Activated CD4-positive, CD25-positive, alpha-beta regulatory T cell treated with anti-CD3 and anti-CD28 coated beads, Interleukin-2, amount 50 U/mL, for 72 hours (primary cell): ENCODE data around the gene PARD6B.
"Not testable (repeated sequence)": the region's sequence is repeated elsewhere in the genome, so short reads cannot be mapped to it uniquely, and the experiment has no call there.

Source experiments
- DNase-seq: peaks from one replicate; pipeline ENCODE4 v3.0.0; 2021

The PARD6B gene

DNA sequence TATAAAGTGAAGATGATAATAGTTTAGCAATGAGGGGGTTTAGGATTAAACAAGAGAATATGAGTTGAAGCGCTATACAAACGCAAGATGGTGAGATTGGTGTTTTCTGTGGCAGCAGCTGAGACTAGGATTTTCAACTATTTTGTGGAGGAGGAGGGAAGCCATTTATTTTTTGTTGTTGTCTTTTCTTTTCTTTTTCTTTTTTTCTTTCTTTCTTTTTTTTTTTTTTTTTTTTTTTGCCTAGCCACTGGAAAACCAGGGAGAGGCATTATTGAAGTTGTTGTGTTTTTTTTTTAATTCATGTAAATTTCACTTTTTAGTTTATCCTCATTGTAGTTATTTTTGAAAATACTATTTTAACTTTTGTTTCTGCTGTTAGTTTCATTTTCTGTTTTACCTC, 15.9 kb downstream of the PARD6B start:
- DNase-seq = no peak

DNA sequence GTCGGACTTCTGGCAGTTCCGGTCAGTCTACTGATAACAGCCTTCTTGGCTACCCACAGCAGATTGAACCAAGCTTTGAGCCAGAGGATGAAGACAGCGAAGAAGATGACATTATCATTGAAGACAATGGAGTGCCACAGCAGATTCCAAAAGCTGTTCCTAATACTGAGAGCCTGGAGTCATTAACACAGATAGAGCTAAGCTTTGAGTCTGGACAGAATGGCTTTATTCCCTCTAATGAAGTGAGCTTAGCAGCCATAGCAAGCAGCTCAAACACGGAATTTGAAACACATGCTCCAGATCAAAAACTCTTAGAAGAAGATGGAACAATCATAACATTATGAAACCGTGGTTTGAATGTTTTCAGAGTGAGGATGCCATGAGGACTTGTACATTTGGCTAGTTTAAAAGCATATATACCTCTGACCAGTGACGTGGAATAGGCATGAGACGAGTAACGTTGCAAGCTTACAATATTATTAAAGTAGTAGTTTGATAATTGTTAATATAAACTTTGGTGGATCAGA, 18.8 kb downstream of the PARD6B start:
- DNase-seq = no peak

DNA sequence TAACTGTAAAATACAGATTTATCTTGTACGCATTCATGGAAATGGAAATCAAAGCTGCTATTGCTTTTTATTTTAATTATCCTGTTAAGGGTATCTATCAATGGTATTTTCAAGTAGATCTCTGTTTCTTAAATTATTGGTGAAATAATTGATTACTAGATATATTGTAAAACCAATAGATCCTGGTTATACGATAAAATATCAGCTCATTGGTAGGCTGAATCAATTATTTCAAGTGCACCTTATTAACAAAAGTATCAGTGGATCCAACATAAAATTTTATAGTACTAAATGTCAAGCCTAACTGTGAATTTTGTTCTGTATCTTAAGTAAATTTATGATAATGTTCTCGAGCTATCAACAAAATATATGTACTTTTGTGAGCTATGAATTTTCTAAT, 21.8 kb downstream of the PARD6B start:
- DNase-seq = no peak

DNA sequence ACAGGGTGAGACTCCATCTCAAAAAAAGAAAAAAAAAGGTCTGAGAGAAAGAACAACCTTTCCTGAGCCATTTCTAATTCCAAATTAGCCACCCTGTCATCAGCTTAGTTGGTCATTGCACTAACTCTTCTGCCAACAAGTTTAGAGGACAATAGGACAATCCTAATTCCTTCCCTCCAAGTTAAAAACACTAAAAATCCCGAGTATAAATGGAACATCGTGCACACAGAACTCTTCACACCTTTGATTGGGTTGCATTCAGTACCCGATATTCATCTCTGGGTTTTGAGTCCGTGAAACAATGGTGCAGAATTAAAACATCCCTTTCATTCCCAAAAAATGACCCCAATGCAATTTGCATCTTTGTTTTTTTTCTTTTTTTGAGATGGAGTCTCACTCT, 23.0 kb downstream of the PARD6B start:
- no peak for DNase-seq

DNA sequence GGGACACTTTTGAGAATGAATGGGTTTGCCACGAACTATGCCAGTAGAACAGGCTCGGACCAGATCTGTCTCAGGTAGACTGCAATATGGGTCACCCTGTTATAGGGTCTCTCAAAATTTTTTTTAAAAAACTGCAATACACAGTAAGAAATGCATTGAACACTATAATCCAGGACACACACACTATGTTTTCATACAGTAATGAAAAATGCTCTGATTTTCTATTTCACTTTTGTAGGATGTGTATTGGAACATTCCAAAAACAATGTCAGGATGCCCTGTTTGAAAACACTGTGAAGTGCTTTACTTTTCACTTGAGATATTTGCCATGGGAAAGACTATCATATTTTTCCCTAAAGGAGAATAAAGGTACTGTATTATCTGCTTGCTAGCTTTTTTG, 25.1 kb downstream of the PARD6B start:
- no peak for DNase-seq

DNA sequence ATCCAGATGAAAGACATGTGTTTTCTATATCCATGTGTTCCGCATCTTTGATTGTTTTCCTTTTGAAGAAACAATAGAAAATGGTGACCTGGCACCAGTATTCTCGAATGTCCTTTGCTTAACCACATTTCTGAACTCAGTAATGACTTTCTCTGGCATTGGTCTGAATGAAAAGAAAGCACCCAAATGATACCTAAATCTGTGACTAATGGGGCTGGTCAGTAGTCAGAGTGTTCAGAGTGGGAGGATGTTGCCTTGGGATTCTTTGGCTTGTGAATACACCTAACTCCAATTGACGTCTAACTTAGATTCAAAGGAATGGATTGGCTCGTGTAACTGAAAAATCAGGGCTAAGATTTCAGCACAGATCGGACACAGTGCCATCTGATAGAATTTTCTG, 27.1 kb downstream of the PARD6B start:
- no peak for DNase-seq

DNA sequence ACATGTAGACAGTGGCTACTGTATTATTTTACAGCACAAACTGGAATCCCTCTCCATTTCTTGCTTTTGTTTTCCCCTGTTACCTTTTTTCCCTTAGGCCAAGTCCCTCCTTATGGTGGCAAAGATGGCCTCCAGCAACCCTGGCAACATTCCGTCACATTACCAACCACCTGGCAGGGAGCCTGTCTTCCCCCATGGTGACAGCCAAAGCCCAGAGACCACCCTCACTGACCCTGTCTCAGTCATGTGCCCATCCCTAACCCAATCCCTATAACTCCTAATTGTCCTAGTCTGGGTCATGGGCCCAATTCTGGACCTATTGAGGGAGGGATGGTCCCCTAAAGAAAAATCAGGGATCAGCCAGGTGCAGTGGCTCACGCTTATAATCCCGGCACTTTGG, 27.6 kb downstream of the PARD6B start:
- DNase-seq = no peak

DNA sequence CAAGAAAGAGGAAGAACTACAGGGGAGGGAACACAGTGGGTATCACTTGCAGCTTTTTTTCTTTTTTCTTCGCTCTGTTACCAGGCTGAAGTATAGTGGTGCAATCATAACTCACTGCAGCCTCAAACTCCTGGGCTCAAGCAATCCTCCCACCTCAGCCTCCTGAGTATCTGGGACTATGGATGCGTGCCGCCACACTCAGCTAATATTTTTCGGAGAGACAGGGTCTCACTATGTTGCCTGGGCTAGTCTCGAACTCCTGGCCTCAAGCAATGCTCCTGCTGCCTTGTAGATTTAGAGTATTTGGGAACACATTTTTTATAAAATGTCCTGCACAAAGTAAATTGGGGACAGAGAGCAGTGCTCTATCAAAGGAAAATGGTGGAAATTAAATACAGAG, 28.3 kb downstream of the PARD6B start:
- no peak for DNase-seq

DNA sequence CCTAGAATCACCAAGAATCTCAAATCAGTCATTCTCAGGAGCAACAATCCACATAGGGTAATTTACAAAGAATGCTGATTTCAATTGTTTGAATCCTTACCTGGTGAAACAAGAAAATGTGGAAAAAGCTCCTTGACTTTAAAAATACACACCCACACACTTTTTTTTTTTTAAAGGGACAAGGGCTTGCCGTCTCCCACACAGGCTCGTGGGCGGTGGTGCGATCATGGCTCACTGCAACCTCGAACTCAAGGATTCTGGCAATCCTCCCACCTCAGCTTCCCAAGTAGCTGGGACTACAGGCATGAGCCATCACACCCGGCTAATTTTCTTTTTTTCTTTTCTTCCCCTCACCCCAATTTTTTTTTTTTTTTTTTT, 30.7 kb downstream of the PARD6B start:
- DNase-seq = no peak

DNA sequence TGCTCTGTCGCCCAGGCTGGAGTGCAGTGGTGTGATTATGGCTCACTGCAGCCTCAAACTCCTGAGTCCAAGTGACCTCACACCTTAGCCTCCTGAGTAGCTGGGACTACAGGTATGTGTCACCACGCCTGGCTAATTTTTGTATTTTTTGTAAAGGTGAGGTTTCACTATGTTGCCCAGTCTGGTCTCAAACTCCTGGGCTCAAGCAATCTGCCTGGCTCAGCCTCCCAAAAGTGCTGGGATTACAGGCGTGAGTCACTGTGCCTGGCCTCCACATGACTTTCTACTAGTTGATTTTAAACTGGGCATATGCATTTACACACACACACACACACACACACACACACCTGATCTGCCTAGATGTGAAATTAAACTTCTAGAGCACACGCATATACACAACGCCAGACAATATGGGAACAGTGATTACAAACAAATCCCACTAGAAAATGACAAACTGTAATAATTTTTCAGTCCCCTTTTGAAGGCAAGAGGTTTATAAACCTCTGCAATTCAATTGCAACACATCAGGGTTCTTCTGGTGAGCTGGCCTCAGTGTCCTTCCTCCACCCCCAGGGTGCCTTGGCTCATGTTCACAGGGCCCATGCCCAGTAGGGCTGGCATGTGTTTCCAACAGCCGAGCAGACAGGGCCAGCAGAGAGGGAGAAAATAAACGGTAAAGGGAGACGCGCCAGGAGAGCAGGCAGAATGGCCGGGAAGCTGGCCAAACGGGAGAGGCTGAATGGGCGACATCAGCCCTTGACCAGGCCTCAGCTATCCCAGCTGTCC, 31.2 kb downstream of the PARD6B start:
- DNase-seq = no peak

DNA sequence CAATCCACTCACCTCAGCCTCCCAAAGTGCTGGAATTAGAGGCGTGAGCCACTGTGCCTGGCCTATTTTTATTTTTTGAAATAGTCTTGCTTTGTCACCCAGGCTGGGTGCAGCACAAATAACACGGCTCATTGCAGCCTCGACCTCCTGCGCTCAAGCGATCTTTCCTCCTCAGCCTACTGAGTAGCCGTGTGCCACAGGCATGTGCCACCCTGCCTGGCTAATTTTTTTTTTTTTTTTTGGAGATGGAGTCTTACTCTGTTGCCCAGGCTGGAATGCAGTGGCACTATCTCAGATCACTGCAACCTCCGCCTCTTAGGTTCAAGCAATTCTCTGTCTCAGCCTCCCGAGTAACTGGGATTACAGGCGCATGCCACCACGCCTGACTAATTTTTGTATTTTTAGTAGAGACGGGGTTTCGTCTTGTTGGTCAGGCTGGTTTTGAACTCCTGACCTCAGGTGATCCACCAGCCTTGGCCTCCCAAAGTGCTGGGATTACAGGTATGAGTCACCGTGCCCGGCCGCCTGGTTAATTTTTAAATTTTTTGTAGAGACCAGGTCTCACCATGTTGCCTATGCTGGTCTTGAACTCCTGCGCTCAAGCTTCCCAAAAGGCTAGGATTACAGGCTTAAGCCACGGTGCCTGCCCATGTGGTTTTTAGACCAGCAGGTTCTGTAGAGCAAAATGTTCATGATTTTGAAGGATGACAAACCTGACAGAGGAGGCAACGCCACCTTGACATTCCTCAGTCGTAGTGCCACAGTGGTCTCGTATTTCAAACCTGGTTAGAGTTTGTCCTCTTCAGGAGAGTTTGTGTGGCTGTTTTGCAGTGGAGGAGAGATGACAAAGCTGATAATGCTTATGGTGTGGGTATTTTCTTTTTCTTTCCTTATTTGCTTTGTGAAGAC, 32.4 kb downstream of the PARD6B start:
- not testable (repeated sequence) for DNase-seq

DNA sequence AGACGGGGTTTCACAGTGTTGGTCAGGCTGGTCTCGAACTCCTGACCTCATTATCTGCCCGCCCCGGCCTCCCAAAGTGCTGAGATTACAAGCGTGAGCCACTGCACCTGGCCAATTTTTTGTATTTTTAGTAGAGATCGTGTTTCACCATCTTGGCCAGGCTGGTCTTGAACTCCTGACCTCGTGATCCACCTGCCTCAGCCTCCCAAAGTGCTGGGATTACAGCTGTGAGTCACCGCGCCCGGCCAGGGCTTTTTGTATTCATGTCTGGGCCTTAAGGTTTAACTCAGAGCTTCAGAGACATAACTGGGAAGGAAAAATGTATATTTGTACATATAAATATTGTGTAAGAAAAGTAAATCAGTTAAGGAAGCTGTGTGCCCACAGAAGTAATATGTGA, 33.9 kb downstream of the PARD6B start:
- not testable (repeated sequence) for DNase-seq

DNA sequence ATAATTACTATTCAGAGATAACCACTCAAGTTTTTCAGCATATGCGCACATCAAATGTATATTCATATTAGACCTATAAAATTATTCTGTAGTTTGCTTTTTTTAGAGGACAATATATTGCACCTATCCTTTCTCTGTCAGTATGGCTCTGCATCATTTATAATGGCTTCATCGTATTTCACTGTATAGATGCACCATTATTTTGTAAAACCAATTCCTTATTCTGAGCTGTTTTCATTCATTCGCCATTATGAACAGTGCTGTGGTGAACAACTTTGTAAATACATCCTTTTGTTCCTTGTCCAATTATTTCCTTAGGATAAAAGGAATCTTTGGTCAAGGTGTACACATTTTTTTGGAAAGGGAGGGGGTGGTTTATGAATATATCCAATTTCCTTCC, 34.3 kb downstream of the PARD6B start:
- DNase-seq = no peak

DNA sequence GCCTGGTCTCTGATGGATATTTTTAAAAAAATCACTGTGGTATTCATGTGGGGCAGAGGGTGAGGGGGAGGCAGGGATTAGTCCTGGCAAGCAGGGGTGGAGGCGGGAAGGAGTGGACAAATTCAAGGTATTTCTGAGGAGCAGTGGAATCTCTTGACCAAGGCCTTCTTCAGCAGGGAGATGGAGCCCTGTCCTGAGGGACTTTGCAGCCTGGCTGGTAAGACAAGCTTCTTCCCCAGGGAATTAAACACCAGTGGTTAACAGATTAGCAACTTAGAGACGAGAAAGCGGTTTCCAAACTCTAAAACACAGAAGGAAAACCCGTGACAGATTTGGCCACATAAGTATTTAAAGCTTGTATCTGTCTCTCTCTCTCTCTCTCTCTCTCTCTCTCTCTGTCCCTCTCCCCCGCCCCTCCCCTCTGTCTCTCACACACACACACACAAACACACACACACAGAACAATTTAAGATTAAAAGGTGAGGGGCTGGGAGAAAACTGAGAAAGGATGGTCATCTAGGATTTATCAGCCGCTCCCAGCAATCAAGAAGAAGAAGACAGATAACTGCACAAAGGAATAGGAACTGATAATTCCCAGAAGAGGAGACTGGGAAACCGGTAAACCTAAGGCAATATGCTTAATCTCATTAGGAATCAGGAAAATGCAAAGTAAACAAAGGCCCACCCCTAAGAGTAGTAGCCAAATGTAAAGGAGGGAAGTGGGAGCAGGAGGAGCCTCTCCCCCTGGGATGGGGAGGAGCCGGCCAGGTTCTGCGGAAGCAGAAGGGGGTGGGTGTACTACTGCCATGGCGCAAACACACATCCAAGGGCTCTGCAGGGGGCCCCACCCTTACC, 35.8 kb downstream of the PARD6B start:
- not testable (repeated sequence) for DNase-seq

DNA sequence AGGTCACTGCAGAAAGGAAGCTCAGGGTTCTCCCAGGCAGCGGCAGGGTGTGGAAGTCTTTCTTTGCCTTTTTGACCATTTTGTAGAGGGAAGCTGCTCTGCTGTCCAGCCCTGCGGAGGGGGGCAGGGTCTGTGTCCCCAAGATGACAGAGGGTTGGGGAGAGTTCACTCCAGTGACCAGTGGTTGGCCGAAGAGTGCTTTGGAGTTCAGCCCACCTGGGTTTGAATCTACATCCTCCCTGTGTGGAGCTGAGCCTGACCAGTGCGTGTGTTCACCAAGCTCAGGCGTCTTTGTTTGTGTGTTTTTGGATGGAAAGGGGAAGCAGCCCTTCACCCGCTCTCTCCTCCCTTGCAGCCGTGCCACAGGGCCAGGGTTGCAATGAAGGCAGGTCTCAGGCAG, 37.6 kb downstream of the PARD6B start:
- DNase-seq = not testable (repeated sequence)

DNA sequence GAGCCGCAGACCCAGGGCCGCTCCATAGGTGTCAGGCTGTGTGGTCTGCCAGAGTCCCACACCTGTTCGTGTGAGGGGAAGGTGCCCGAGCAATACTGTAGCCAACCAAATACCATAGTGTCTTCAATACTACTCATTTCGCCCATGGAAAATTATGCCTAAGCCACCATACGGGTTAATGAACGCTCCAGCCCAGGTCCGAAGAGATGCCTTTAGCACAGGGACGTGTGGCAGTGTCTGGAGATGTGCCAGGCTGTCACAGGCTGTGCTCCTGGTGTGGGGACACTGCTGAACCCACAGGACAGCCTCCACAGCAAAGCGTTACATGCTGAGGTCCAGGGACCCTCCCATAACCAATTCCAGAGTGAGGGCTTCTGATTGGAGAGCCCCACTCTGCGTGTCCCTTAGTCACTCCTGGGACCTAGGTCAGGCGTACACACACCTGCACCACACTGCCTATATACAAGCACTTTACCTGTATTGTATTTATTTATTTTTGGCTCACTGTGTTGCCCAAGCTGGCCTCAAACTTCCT, 38.2 kb downstream of the PARD6B start:
- not testable (repeated sequence) for DNase-seq

DNA sequence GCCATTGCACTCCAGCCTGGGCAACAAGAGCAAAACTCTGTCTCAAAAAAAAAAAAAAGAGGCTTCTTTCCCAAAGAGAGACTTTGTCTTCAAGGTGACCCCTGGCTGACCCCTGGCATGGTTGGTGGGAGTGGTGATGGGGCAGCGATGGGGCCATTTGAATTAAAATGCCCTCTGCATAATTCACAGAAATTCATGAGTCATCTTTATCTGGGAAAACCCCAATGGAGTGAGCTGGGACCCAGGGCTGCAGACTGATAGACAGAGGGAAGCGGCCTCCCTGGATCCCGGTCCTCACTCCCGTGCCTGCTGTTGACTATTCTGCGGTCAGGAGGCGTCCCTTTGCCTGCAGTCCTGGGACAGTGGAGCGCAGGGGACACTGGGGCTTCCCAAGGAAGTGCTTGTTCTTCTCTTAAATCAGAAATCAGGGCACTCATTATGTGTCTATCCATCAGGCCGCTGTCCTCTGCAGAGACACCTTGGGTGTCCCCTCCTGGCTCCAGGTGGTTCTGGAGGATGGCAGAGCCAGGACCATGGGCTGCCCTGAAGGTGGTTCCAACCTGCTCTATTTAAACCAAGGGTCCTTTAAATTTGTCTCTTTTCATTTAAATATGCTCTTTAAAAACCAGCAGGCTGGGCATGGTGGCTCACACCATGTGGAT, 40.2 kb downstream of the PARD6B start:
- DNase-seq = not testable (repeated sequence)

DNA sequence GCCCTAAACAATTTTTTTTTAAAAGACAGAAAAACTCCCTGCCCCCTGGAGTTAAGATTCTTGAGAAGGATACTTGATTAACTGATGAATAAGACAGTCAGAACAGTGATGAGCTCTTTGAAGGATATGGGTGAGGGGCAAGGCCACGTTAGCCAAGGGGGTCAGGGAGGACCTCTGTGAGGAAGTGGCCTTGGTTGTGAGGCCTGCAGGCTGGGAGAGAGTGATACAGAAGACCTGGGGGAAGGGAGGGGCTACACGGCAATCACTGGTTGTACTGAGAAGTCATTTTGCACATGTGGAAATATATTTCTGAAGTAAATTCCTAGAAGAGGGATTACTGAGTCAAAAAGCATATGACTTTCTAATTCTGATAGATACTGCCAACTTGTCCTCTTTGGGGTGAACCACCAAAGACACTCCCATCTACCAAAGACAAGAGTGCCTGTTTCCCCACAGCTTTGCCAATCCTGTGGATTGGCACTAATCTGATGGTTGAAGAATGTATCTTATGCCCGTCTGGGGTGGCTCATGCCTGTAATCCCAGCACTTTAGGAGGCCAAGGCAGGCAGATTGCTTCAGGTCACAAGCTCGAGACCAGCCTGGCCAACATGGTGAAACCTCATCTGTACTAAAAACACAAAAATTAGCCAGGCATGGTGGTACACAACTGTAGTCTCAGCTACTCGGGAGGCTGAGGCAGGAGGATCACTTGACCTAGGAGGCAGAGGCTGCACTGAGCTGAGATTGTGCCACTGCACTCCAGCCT, 41.2 kb downstream of the PARD6B start:
- DNase-seq = no peak

DNA sequence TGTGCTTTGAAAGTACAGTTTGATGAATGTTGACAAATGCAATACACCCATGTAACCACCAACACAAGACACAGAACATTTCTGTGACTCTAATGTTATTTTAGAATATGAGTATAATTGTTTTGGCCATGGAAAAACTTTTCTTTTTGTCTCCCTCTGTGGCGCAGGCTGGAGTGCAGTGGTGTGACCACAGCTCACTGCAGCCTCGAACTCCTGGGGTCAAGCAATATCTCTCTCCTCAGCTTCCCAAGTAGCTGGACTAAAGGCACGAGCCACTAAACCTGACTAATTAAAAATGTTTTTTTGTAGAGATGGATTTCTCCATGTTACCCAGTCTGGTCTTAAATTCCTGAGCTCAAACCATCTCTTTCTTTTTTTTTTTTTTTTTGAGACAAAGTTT, 43.1 kb downstream of the PARD6B start:
- no peak for DNase-seq

DNA sequence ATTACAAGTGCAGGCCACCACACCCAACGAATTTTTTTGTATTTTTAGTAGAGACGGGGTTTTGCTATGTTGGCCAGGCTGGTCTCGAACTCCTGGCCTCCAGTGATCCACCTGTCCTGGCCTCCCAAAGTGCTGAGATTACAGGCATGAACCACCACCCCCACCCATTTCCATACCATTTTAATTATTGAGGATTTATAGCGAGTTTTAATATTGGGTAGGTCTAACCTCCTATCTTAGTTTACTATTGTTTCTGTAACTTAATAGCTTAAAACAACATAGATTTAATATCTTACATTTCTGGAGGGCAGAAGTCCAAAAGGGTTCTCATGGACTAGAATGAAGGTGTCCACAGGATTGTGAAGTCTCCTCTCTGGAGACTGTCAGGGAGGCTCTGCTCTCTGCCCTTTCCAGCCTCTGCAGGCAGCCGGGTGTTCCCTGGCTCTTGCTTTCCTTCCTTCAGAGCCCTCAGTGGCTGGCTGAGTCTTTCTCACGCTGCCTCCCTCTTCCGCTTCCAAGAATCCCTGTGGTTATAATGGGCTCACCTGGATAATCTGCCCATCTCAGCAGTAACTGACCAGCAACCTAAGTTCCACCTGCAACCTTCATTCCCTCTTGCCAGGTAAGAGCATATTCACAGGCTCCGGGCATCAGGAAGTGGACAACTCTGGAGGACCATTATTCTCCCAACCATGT, 44.9 kb downstream of the PARD6B start:
- DNase-seq = no peak

DNA sequence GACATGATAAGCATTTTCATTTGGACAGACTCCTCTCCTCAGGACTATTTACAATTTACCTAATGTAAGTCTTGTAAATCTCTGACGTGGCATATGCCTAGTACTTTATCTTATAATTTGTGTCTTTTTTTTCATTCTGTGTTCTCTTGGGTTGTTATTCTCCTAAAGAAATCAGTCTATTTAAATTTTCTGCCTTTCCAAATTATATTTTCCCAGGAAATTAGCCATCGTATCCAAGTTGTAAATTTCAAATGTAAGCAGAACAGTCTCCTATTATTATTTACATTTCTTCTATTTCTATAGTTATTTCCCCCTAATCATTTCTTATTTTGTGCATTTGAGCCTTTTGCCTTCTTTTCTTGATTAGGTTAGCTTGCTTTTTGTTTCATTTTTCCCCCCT, 46.0 kb downstream of the PARD6B start:
- DNase-seq = no peak
